ENCODE results near the gene CBR3. TPM values are rescaled to one million over a fixed set of nuclear protein-coding genes. Genes with fewer than 3 reads are reported as not detected.
"Not testable (repeated sequence)": the region's sequence is repeated elsewhere in the genome, so short reads cannot be mapped to it uniquely, and the experiment has no call there.

Gene CBR3
- total RNA-seq, 1 experiment from 2014 or later = 12.9 TPM

GRCh38 chr21:36141513-36141925 is 6.6 kb downstream of the CBR3 start (continued):
- TF ChIP-seq PRRX2 (CRISPR knock-in tag; IDR thresholded peaks at IDR 0.05) (no peak), MYBL2 (CRISPR knock-in tag; IDR thresholded peaks at IDR 0.05) (no peak)

GRCh38 chr21:36144233-36144632 is 9.4 kb downstream of the CBR3 start:
- POLR2A ChIA-PET; DNase-seq (ENCODE audit: low spot score); H3K4me3 Mint-ChIP-seq; H3K9me3 Mint-ChIP-seq; H3K4me1 Mint-ChIP-seq; H3K36me3 Mint-ChIP-seq; H3K27ac Mint-ChIP-seq; ATAC-seq; H3K27me3 Mint-ChIP-seq (ENCODE audit: low read depth): not testable (repeated sequence)
- CTCF ChIA-PET = interaction anchor here (5.2 kb wide), 1 partner anchor 67 kb away, joined by 63 read pairs; no protein-coding TSS in a partner anchor

GRCh38 chr21:36145259-36145658 is 10.4 kb downstream of the CBR3 start:
- no peak for DNase-seq (ENCODE audit: low spot score)
- no peak overlapping the region for H3K27ac Mint-ChIP-seq
- no peak overlapping the region for H3K4me3 Mint-ChIP-seq
- ChIA-PET CTCF (no interaction called here), POLR2A (no interaction called here)
- H3K36me3 Mint-ChIP-seq = no peaks in the 10 kb centered on the region; the same call in 1 of the 2 replicates
- ATAC-seq = no peak
- H3K9me3 Mint-ChIP-seq = no peaks in the 10 kb centered on the region
- TF ChIP-seq PRDM15 (CRISPR knock-in tag; IDR thresholded peaks at IDR 0.05) = no peak
- TF ChIP-seq, protein P1, sequence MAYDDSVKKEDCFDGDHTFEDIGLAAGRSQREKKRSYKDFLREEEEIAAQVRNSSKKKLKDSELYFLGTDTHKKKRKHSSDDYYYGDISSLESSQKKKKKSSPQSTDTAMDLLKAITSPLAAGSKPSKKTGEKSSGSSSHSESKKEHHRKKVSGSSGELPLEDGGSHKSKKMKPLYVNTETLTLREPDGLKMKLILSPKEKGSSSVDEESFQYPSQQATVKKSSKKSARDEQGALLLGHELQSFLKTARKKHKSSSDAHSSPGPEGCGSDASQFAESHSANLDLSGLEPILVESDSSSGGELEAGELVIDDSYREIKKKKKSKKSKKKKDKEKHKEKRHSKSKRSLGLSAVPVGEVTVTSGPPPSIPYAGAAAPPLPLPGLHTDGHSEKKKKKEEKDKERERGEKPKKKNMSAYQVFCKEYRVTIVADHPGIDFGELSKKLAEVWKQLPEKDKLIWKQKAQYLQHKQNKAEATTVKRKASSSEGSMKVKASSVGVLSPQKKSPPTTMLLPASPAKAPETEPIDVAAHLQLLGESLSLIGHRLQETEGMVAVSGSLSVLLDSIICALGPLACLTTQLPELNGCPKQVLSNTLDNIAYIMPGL (CRISPR knock-in tag; IDR thresholded peaks at IDR 0.05) = no peak
- TF ChIP-seq TEAD4 (CRISPR knock-in tag; IDR thresholded peaks at IDR 0.05) = no peak
- no peak for TF ChIP-seq ETV6 (CRISPR knock-in tag; IDR thresholded peaks at IDR 0.05)
- no peak for TF ChIP-seq GABPB1 (CRISPR knock-in tag; IDR thresholded peaks at IDR 0.05)
- no peak for TF ChIP-seq JAZF1 (CRISPR knock-in tag; IDR thresholded peaks at IDR 0.05)
- TF ChIP-seq TEAD1 (CRISPR knock-in tag; IDR thresholded peaks at IDR 0.05) = no peak
- no peak for TF ChIP-seq FOXP1 (CRISPR knock-in tag; IDR thresholded peaks at IDR 0.05; ENCODE audit: borderline replicate concordance)
- H3K4me1 Mint-ChIP-seq = peaks cover 12% of the 10 kb centered on the region
- H3K27me3 Mint-ChIP-seq (ENCODE audit: low read depth) = no peaks in the 10 kb centered on the region

GRCh38 chr21:36147911-36148310 is 13.0 kb downstream of the CBR3 start:
- Mint-ChIP-seq H3K4me1 (peaks cover 14% of the 10 kb centered on the region), H3K27ac (no peak overlapping the region), H3K27me3 (ENCODE audit: low read depth) (0 out of 2 replicates have a peak, but pooled peaks cover under 1% of the 10 kb centered on the region), H3K4me3 (no peak overlapping the region), H3K9me3 (peaks cover 5% of the 10 kb centered on the region; the same call in 1 of the 2 replicates), H3K36me3 (no peaks in the 10 kb centered on the region)
- ChIA-PET POLR2A (no interaction called here), CTCF (interaction anchor here (2.0 kb wide), 1 partner anchor 62 kb away, joined by 4 read pairs; no protein-coding TSS in a partner anchor)
- no peak for TF ChIP-seq NR3C1 (CRISPR knock-in tag; conservative IDR thresholded peaks at IDR 0.05; ENCODE audit: low read depth)
- TF ChIP-seq GRHL2 (CRISPR knock-in tag; IDR thresholded peaks at IDR 0.05; ENCODE audit: insufficient replicate concordance, severe bottlenecking) = no peak
- TF ChIP-seq FOXJ3 (CRISPR knock-in tag; IDR thresholded peaks at IDR 0.05; ENCODE audit: borderline replicate concordance) = no peak
- no peak for TF ChIP-seq JAZF1 (CRISPR knock-in tag; IDR thresholded peaks at IDR 0.05)
- TF ChIP-seq, protein P2, sequence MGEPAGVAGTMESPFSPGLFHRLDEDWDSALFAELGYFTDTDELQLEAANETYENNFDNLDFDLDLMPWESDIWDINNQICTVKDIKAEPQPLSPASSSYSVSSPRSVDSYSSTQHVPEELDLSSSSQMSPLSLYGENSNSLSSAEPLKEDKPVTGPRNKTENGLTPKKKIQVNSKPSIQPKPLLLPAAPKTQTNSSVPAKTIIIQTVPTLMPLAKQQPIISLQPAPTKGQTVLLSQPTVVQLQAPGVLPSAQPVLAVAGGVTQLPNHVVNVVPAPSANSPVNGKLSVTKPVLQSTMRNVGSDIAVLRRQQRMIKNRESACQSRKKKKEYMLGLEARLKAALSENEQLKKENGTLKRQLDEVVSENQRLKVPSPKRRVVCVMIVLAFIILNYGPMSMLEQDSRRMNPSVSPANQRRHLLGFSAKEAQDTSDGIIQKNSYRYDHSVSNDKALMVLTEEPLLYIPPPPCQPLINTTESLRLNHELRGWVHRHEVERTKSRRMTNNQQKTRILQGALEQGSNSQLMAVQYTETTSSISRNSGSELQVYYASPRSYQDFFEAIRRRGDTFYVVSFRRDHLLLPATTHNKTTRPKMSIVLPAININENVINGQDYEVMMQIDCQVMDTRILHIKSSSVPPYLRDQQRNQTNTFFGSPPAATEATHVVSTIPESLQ (CRISPR knock-in tag; IDR thresholded peaks at IDR 0.05) = no peak
- no peak for TF ChIP-seq IRF2 (CRISPR knock-in tag; IDR thresholded peaks at IDR 0.05; ENCODE audit: borderline replicate concordance, low read depth)
- DNase-seq (ENCODE audit: low spot score) (no peak), ATAC-seq (no peak)

Data from WTC11 (cell line).